NCI-H1694 (cell line): ENCODE results near the gene ERG28.
"Not testable (repeated sequence)": the region's sequence is repeated elsewhere in the genome, so short reads cannot be mapped to it uniquely, and the experiment has no call there.

Experiments
- DNase-seq: peaks from one replicate; lab custom pipeline; 2025; lab: John Stamatoyannopoulos, UW

The ERG28 gene

GRCh38 chr14:75625034-75625433 is 35.6 kb downstream of the ERG28 start:
- no peak for DNase-seq

- no peak for DNase-seq
Measured at GRCh38 chr14:75619548-75619947, 41.1 kb downstream of the ERG28 start.

DNA sequence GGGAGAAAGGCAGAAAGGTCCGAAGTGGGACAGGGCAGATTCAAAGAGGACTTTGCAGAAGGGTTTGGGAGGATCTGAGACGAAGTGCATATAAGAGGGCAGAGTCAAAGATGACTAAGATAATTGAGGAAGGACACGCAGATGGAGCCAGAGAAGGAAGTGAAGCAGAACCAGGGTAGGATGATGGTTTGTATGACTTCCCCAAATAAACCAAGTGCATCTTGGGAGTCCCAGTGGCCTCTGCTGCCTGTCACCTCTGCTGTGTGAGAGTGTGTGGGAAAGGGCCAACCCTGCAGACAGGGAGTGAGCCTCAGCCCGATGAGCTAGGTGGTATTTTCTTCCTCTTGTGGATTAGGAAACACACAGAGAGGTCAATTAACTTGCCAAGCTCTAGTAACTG is 45.5 kb downstream of the ERG28 start:
- no peak for DNase-seq

- DNase-seq, result no peak
Measured at GRCh38 chr14:75614179-75614578, 46.5 kb downstream of the ERG28 start.

DNA sequence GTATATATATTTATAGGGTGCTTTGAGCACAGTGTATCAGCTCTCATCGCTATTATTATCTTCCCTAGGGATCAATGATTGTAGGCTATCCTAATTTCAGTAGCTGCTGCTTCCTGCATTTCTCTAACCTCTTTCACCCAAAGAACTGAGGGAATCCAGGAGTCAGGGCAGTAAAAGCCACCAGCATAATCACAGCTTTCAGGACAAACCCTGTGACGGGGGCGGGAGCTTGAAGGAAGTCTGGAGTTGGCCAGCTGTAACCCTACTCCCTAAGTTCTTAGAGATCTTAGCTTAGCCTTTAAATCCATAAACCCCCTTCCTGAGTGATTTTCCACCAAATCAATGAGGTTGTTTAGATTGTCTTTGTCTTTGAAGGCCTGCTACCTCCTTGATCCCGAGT is 48.5 kb downstream of the ERG28 start:
- DNase-seq, result no peak

DNA sequence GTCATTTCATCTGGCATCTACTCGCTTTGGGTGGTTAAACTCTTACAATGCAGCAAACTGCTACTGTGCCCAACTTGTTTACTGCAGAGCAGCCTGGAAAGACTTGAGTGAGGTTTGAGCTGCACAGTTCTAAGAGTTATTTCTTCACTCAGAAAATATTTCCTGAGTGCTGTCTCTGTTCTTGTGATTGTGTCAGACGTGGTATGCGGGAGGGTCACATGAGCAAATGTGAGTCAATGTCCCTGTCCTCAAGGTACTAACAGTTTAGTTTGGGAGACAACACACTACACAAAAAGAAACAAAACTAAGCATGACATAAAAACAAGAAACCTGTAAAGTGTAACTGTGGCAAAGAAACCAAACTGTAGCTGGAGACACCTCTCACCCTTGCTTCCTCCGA is 49.8 kb downstream of the ERG28 start:
- no peak for DNase-seq

DNA sequence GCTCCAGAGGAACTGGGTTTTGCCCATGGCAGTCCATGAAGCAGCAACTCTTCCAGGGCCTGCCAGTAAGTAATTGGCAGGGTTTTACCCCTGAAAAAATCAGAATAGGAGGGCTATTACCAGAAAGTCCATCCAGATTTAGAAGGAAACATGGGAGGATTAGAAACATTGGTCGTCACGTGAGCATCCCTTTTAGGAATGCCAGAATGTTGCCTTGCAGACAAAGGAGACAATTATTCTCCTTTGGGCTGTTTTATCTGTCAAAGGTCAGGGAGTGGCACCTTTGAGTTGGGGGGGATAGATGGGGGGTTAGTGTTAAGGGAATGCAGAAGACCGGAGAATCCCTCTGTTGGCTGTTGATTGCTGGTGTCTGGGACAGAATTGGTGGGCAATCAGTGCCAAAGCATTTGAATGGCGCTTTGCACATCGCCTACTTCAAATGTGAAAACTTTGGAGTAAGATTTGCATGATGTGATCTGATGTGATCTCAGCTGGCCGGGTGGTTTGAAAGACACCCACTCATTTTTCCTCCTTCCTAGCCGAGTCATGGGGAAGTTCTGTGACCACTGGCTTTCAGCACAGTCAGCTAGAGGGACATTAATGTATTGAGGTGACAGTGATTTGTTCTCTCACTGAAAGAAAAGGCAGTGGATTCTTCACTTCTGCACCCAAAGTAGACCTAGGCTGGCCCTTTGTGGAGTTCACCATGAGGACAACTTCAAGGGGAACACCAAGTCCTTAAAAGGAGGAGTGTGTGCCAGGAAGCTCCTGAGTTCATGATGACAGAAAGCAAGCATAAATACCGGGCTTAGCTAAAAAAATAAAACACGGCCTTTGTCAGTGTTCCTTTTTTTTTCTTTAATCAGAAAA is 50.8 kb downstream of the ERG28 start:
- no peak for DNase-seq

- DNase-seq, result no peak
Measured at GRCh38 chr14:75609116-75609515, 51.6 kb downstream of the ERG28 start.

DNA sequence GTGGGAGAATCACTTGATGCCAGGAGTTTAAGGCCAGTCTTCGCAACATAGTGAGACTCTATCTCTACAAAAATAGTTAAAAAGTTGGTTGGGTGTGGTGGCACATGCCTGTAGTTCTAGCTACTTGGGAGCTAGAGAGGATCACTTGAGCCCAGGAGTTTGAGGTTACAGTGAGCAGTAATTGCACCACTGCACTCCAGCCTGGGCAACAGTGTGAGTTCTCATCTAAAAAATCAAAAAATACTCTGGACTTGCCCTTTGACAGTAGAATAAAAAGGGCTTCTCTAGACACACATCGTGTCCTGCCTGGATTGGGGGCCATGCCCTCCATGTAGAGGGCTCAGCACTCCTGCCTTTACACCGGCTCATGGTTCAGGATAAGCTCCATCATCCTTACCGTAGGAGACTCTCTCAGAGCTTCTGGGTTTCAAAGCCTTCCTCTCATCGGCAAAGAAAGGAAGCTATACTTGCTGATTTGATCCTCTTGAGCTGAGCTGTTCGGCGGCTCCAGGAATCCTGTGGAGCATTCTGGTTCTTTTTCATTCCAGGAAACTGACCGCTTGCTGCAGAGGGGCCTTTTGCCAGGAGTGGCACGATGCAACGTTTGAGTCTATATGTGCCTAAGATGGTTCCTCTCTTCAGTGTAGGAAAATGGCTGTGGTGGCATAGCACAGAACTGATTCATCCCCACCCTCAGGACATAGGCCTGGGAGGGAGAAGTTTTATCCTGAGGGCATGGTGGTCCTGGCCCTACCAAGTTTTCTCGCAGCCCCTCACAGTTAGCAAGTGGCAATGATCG is 52.6 kb downstream of the ERG28 start:
- DNase-seq, result no peak

DNA sequence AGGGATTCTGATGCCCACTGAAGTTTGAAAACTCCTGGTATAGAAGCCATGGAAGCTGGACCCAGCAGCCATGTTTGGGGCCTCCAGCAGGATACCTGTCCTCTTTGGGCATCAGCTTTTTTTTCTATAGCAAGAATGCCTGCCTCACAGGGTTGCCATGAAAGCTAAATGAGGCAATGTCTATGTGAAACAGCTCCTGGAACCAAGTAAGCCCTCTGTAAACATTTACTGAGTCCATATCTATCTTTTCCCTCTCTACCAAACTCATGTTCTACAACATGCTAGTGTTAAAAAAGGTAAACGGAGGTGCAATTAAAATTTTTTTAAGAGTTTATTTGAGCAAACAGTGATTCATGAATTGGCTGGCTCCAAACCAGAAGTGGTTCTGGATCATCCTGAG is 53.6 kb downstream of the ERG28 start:
- no peak for DNase-seq

DNA sequence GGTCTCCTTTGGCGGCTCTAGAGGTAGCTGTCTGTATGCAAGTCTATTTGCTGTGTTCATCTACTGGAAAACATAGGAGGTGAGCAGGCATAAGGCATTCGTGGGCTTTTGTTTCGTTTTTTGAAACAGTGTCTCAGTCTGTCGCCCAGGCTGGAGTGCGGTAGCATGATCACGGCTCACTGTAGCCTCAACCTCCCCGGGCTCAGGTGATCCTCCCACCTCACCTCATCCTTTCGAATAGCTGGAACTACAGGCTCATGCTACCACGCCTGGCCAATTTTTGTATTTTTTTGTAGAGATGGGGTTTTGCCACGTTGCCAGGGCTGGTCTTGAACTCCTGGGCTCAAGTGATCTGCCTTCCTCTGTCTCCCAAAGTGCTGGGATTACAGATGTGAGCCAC is 54.8 kb downstream of the ERG28 start:
- no peak for DNase-seq

DNA sequence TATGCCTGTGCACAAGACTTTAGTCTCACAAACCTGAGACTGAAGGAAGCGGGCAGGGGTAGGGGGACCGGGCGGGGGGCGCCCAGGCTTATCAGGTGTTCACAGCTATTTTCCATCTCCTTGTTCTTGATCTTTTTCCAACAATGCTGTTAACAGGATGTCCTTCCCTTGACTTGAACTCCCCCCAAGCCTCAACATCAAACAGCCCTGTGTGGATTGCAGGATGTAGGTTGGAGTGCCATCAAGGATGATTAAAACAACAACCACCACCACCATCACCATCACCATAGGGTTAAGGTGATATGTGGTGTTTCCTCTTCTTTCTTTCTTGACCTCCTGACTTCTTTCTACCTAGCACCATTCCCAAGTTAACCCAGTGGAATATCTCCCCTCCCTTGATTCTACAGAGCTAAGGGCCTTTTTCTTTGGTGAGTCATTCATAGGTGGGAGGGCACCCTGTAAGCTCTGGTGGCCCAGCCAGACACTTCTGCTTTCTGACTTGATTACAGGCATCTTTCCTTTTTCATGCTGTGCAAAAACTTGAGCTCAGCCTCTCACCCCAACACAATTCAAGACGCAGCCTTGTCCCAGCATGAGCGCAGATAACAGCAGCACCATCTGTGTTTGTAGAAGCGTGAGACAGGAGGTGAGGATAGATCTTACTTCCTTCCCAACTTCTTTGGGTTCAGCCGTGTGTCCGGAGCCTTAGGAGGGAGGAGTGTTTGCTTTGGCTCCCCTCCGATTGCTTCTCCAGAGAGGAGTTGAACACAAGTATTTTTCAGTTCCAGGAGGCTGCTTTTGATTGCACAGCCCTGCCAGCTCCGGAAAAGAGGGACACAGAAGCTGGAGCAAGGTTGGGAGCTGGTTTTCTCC is 55.5 kb downstream of the ERG28 start:
- DNase-seq, result no peak

DNA sequence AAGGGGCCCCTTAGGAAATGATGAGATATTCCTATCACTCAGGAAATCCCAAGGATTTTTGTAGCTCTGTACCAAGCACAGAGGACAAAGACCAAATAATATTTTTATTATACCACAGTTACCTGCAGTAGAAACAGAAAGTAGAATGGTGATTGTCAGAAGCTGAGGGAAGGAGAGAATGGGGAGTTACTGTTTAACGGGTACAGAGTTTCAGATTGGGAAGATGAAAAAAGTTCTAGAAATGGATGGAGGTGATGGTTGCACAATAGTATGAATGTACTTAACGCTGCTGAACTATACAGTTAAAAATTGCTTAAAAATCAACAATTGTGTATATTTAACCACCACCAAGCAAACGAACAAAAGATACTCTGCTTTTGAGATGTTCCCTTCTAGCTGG is 58.2 kb downstream of the ERG28 start:
- no peak for DNase-seq

DNA sequence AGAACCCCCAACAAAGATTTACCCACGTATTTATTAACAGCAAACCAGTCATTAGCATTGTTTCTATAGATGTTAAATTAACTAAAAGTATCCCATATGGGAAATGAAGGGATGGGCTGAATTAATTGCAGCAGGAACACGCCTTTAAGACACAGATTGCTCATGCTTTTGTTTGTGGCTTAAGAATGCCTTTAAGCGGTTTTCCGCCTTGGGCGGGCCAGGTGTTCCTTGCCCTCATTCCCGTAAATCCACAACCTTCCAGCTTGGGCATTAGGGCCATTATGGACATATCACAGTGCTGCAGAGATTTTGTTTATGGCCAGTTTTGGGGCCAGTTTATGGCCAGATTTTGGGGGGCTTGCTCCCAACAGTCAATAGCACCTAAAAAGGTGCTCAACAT is 59.6 kb downstream of the ERG28 start:
- not testable (repeated sequence) for DNase-seq

- not testable (repeated sequence) for DNase-seq
Measured at GRCh38 chr14:75600100-75600499, 60.6 kb downstream of the ERG28 start.
